Choroid plexus epithelial cell (primary cell): ENCODE measurements around the gene ISCA2.

ENCODE experiments used
- DNase-seq: peaks from one replicate; pipeline ENCODE4 v3.0.0-alpha.2; 2010; ENCODE audit warnings: low read depth
- H3K4me3 ChIP-seq: 2 replicates; pipeline ENCODE4 v1.5.1; 2011; ENCODE audit warnings: low read depth, mild to moderate bottlenecking, control low read depth, low read length, moderate library complexity
- CTCF ChIP-seq: conservative IDR thresholded peaks from 2 replicates; pipeline ENCODE4 v1.5.1; 2011; ENCODE audit warnings: low read depth, mild to moderate bottlenecking, control low read depth, inconsistent platforms, low read length, moderate library complexity

The ISCA2 gene

GRCh38 chr14:74483321-74483720 is 10.2 kb upstream of the ISCA2 start:
- DNase-seq: peak; percentile 53
- no peak for TF ChIP-seq CTCF
- H3K4me3 ChIP-seq: no peak overlapping the region

- no peak overlapping the region for H3K4me3 ChIP-seq
- TF ChIP-seq CTCF: no peak
- no peak for DNase-seq
Measured at GRCh38 chr14:74486164-74486563, 7.4 kb upstream of the ISCA2 start.

GRCh38 chr14:74488786-74489397 is 4.7 kb upstream of the ISCA2 start:
- no peak overlapping the region for H3K4me3 ChIP-seq
- peak; percentile 70 for DNase-seq
- no peak for TF ChIP-seq CTCF

- H3K4me3 ChIP-seq: no peak overlapping the region
- no peak for TF ChIP-seq CTCF
- DNase-seq: no peak
Measured at GRCh38 chr14:74490486-74490885, 3.1 kb upstream of the ISCA2 start.

GRCh38 chr14:74491956-74492775 is 1.4 kb upstream of the ISCA2 start:
- peak overlapping the region; percentile 92 for H3K4me3 ChIP-seq
- DNase-seq: peak; percentile 66
- peak; percentile 38 for TF ChIP-seq CTCF

- DNase-seq: peak; percentile 43
- TF ChIP-seq CTCF: no peak
- peak within 1 kb of the TSS; percentile 92 for H3K4me3 ChIP-seq
Measured at GRCh38 chr14:74492776-74493342, 706 bp upstream of the ISCA2 start, which contains the start of gene NPC2. TSS of gene NPC2 (minus strand) at chr14:74493305. CDS start at chr14:74493274, 31 bp downstream.
